ENCODE data around the gene PUM1.

Gene PUM1

DNA sequence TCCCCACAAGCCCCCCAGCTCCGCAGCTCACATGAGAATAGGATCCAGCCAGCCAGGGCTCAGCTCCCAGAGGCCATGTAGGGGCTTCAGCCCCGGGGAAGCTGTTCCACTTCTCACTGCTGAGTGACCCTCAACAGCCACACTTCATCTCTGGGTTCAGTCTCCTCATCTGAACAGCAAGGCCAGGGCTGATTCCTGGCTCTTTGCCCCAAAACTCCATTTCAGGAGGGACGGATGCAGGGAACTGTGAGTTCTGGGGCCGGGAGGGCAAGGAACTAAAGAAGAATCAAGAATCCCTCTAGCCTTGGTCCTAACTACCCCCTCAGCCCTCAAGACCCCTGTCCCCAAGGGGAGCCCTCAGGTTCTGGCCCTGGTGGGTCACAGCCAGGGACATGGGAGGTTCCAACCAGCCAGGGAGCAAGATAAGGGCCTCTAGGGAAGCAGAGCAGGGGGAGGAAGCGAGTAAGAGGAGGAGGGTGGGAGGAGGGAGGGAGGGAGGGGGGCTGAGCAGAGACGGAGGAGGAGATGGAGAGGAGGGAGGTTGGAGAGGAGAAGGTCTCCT lies 170.1 kb downstream of the PUM1 start:
- DNase-seq (ENCODE audit: extremely low read depth in 1 of 2, low read depth in 1 of 2), result no peak

DNA sequence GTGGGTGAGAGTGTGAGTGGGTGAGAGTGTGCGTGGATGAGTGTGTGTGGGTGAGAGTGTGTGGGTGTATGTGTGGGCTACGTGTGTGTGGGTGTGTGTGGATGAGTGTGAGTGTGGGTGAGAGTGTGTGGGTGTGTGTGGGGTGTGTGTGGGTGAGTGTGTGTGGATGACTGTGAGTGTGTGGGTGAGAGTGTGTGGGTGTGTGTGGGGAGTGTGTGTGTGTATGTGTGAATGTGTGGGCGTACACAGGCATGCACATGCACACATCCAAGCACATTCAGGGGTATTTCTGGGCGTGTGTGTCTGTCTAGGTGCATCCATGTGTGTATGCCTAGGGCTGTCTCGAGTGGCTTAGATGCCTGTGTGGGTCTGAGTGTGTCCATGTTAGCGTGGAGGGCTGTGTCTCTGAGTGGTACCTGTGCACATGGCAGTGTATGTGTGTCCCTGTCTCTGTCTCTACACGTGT lies 171.0 kb downstream of the PUM1 start:
- no peak for DNase-seq (ENCODE audit: extremely low read depth in 1 of 2, low read depth in 1 of 2)

DNA sequence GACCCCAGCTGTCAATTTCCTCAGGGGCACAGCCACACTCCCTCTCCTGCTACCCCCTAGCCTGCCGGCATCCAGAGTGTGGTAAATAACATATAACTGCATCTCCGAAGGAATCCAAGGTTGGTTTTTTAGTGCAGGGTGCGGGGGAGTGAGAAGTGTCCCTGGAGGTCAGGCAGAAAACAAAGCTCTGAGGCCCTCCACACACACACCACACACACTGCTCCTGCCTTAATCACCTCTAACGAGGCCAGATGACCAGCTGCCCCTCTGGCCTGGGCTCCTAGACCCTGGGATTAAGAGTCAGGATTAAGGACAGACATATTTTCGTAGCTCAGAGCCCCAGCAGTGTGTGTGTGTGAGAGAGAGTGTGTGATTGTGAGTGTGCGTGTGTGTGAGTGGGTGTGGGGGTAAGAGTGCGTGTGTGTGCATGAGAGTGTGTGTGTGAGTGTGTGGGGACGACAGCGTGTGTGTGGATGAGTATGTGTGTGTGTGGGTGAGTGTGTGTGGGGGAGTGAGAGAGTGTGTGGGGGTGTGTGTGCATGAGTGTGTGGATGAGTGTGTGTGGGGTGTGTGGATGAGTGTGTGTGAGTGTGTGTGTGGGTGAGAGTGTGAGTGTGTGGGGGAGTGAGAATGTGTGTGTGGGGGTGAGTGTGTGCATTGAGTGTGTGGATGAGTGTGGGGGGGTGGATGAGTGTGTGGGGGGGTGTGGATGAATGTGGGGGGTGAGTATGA lies 171.6 kb downstream of the PUM1 start:
- DNase-seq (ENCODE audit: extremely low read depth in 1 of 2, low read depth in 1 of 2), result no peak

DNA sequence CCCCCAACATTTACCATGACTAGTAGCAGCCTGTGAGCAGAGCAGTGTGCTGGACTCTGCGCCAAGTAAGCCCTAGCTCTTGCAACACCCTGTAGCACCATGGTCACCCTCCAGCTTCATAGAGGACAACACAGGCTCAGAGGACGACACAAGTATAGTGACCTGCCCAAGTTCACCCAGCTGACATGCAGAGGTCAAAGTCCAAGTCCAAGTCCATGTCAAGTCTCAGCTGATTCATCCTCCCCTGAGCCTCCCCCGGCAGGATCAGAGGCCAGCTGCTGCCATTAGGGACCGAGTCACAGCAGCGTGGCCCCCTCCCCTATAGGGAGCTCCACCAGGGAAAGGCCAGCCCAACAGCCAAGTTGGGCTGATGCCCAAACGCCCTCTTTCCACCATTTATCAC lies 172.8 kb downstream of the PUM1 start:
- no peak for DNase-seq (ENCODE audit: extremely low read depth in 1 of 2, low read depth in 1 of 2)

DNA sequence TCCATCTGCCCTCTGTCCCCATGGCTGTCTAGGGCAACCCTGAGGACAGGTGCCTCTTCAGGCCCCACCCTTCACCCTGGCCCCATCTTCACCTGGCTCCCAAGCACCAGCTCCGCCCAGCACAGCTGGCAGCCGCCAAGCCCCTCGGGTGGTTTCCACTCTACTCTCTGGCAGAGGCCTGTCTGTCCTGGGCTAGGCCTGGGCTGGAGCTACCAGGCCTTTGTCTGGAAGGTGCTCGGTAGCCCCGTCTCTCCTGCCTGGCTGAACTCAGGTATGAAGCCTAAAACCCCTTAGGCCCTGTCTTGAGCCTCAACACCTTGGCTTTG lies 174.3 kb downstream of the PUM1 start:
- no peak for DNase-seq (ENCODE audit: extremely low read depth in 1 of 2, low read depth in 1 of 2)

DNA sequence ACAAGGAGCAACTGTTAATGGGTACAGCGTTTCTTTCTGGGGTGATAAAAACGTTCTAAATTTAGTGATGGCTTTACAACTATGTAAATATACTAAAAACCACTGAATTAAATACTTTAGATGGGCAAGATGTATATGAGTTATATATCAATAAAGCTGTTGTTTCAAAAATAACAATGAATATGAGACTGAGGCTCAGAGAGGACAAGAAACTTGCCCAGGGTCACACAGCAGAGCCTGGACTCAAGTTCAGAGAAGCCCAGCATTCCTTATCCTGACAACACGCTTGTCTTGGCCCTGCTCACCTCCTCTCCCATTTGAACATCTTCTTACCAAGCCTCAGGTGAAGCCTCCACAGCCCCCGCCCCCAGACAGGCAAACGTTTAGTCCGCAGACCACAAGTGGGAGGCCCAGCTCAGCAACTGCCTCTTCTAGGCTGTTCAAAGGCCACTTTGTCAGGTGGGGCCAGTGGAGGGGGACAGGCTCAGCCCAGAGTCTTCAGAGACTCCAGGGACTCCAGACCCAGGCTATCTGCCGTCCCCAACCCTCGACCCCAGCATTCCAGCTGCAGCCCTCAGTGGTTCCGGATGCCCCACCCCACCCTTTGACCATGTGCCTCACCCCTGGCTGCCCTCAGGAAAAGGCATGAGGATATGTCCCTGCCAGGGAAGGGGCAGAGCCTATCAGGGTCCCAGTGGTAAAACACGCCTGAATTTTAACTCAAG lies 174.9 kb downstream of the PUM1 start:
- no peak for DNase-seq (ENCODE audit: extremely low read depth in 1 of 2, low read depth in 1 of 2)

DNA sequence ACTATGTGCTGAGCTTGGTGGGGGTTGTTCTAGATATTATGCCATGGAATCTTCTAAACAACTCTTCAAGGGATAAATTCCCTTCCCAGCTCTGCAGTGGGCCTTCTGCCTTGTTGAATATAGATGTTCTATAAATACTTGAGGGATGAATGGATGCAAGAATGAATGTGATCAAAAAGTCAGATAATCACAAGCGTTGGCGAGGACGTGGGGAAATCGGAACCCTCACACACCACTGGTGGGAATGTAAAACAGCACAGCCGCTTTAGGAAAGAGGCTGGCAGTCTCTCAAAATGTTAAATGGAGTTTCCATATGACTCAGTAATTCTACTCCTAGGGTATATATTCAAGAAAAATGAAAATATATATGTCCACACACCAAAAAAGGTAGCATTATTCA lies 176.0 kb downstream of the PUM1 start:
- no peak for DNase-seq (ENCODE audit: extremely low read depth in 1 of 2, low read depth in 1 of 2)

DNA sequence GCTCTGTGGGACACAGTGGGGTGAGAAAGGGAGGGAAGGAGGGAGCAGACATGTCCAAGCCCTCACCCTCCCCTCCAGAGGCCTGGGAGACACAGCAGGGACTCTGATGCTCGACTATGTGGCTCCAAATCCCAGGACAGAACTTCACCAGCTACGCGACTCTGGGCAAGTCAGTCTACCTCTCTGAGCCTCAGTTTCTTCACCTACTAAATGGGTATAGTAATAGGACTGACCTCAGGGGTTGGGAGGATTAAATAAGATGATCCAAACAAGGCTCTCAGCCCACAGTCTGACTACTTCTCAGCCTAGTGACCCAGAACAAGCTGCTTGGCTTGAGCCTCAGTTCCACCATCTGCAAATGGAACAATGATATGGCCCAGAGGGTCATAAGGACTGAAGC lies 176.5 kb downstream of the PUM1 start:
- no peak for DNase-seq (ENCODE audit: extremely low read depth in 1 of 2, low read depth in 1 of 2)

DNA sequence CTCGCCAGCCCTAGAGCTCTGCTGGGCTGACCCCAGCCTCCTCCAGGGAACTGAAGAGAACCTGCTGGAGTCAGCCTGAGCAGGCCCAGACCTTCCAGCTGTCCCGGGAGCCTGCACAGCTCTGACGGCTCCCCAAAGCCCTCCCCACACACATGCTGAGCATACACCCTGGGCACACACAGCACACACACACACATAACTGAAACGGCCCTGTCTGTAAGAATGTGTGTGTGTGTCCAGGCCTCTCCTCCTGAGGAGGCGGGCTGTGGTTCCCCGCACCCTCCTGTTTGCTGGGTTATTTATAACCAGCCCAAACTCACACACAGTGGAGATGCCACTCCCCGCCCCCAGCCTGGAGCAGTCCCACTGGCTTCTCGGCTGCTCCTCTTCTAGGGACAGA lies 177.1 kb downstream of the PUM1 start:
- DNase-seq (ENCODE audit: extremely low read depth in 1 of 2, low read depth in 1 of 2), result no peak

DNA sequence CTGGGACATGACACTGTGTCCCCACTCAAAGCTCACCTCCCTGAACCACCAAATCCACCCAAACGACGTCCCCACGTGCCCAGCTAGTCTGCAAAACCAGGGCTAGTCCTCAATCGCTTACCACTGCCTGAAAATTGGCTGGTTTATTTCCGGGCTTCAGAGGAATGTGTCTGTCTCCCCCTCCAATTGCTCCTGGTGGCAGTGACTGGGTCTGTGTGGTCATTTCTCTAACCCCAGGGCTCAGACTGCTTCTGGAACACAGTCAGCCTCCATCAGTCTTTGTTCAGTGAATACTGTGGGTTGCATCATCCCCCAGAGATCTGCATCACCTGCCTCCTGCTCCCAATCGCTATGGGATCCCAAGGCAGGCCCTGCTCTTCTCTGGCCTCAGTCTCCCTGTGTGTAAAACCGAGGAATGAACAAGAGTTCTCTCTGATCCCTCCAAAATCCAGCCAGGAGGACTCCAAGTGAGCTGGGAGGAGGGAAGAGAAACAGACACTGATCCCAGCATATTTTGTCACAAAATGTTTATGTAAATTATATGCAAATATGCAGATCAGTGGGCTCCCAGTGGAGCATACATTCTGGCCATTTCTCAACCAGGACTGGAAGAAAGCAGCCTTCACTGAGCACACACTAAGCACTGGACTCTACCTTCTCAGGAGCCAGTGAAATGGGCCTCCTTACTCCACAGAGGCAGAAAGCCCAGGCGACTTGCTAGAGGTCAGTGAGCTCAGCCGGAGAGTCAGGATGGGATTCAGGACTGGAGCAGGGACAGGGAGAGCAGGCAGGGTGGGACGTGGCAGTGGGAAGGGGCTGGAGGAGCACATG lies 177.8 kb downstream of the PUM1 start:
- DNase-seq (ENCODE audit: extremely low read depth in 1 of 2, low read depth in 1 of 2), result no peak

DNA sequence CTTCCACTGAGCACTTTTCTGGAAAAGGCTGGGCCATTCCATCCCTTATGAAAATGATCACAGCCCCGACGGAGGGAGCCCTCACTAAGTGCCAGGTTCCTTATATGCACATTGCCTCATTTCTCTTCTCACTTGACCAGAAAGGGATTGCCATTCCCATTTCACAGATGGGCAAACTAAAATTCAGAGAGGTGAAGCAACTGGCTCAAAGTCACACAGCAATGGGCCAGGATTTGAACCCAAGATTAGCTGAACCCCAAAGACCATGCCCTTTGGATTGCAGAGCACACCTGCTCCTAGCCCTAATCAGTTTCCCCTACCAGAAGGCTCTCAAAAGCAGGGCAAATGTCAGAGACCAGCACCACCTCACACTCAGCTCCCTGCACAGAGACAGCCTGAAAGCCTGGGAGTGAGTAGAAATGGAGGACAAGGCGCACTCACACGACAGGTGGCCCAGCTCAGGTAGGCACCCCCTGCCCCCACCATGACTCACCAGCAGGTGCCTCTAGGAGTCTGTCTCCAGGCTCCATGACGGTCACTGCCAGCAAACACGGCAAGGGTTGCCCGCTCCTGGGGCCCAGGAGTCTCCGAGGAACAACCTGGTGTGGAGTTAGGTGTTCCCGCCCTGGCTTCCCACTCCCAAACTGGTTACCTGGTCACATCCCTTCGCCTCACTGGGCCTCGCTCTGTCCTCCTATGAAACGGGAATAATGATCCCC lies 178.6 kb downstream of the PUM1 start:
- DNase-seq (ENCODE audit: extremely low read depth in 1 of 2, low read depth in 1 of 2), result no peak

DNA sequence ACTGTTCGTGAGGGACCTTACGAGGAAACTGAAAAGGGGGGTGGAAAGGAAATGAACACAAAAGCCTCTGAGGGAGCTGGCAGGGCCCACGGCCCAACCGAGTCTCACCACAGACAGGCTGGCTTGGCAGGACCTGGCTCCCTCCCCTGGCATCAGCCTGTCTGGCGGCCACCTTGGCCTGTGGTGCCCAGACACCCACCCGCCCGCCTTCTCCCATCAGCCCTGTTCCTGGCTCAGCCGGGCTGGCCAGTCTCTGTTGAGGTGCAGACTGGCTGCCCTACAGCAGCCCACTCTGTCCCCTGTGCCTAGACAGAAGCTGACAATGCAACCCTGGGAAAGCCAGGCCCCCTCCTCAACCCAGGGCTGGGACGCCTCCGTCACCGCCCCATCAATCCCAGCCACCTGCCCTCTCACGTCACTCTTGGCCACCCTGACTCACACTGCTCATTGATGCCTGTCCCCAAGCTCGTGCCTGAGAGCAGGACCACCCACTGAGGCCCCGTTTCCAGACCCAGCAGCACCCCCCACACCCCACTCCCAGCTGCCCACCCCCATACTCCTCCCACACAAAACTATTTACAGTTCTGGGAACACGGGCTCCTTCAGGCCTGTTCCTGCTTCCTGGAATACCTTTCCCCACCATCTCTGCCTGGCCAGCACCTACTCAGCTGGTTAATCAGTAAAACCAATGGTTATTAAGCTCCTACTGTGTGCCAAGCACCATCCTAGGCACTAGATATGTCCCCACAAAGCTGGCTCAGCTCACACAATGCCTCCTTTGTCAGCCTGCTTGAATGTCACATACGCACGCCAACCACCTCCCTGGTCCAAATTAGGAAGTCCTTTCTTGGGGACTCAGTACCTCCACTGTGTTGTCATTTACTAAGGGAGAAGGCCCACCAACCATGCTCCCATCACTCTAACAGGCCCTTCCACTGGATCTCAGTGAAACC lies 179.7 kb downstream of the PUM1 start:
- DNase-seq (ENCODE audit: extremely low read depth in 1 of 2, low read depth in 1 of 2), result no peak

DNA sequence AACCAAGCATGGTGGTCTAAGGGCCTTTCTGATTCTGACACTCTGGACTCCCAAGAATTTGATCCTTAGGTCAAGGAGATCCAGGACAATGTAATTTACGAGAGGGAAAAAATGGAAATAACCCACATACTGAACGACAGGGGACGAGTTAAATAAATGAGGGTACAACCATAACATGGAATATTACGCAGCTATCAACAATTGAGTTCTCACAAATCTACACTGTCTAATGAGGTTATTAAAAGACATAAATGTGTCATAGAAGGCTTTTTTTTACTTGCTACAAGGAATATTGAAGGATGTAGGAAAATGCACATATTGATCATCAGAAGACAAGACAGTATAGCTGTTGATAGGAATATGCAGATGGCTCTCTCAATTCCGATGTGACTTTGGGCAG lies 180.8 kb downstream of the PUM1 start:
- no peak for DNase-seq (ENCODE audit: extremely low read depth in 1 of 2, low read depth in 1 of 2)

DNA sequence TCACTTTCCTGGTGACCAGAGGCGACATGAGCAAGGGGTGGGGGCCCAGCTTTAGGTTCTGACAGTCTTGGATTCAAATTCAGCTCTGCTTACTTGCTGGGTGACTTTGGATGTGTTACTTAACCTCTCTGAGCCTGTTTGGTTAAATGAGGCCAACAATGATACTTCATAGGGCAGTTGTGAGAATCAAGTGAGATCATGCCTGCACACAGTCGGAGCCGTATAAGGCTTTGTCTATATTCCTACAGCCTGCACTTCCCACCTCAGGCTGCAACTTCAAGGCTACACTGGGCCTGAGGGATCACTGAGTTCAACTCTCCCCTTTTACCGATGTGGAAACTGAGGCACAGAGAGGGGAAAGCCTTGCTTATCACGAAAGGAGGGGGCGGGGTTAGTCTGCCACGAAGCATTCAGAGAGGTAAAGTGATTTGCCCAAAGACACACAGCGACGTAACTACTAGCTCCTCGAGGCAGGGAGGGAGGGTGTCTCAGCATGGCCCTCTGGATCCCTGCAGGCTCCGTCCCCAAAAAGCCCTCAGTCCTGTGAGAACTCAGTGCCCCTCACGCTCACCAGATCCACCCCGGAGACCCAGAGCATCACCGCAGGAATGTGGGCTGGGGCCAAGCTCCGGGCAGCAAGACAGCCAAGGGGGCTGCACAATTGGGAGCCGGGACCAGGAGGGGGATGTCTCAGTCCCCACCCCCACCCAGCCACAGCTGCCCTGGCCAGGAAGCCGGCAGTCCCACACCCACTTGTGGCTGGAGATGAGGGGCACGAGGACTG lies 181.9 kb downstream of the PUM1 start:
- DNase-seq (ENCODE audit: extremely low read depth in 1 of 2, low read depth in 1 of 2), result no peak

DNA sequence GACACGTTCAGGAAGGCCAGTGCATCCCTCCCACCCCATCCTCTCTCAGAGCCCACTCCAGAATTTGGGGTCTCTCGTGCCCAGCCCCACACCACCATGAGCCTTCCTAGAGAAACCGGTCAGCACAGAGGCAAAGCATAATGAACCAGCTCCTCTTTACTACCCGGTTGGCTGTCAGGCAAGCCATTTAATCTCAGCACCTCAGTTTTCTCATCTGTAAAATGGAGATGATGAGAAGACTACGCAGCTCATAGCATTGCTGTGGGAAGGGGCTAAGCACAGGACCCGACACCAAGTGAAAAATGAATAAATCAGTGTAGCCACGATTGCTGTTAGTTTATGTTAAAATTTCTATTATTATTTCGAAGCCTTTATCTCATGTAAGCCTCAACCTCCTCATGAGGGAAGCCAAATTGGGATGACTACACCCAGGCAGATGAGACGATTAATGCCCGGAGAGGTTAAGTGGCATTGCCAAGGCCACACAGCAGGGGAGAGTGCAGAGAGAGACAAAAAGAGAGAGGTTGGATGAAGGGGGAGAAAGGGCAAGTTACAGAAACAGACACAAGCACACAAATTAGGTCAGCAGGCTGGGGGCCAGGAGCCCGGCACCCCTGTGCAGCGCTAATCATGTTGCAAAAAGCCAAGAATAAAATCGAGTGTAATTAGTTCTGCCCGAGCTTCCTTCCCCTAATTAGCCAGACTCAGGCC lies 182.7 kb downstream of the PUM1 start:
- no peak for DNase-seq (ENCODE audit: extremely low read depth in 1 of 2, low read depth in 1 of 2)
